ENCODE data around the gene DBN1. TPM values are rescaled to one million over a fixed set of nuclear protein-coding genes. Genes with fewer than 3 reads are reported as not detected.

DBN1 gene
- total and polyA plus RNA-seq, 2 donors (not counting 3 experiments of a cell fraction or from before 2014, with no cell fraction given) = 198 to 336 TPM

GRCh38 chr5:177483042-177483441 is 9.6 kb upstream of the DBN1 start:
- Histone ChIP-seq H2AFZ (ENCODE audit: low read depth, low read length) (no peak overlapping the region), H3K4me1 (ENCODE audit: control insufficient read depth, extremely low read depth, insufficient read depth, low read length) (no peaks in the 10 kb centered on the region), H3K27ac (ENCODE audit: insufficient read depth, low read depth, low read length) (no peak overlapping the region), H3K4me3 (replicated peaks in 1 of 3; ENCODE audit: insufficient read depth in 1 of 3, low read depth in 1 of 3, low read length in 3 of 3) (no peak overlapping the region), H3K9me1 (replicated peaks; ENCODE audit: control insufficient read depth, extremely low read depth, insufficient read depth, low read length) (no peaks in the 10 kb centered on the region), H3K9me3 (replicated peaks; ENCODE audit: control insufficient read depth, insufficient read depth, low read length) (no peaks in the 10 kb centered on the region), H3K36me3 (ENCODE audit: control insufficient read depth in 2 of 2, extremely low read depth in 1 of 2, insufficient read depth in 2 of 2, low read length in 2 of 2) (peaks cover 11 to 44% of the 10 kb centered on the region in 2 experiments), H3K79me2 (ENCODE audit: control insufficient read depth, insufficient read depth, low read length) (peaks cover 4% of the 10 kb centered on the region), H4K20me1 (replicated peaks; ENCODE audit: control insufficient read depth, extremely low read depth, insufficient read depth, low read length) (no peaks in the 10 kb centered on the region), H3K27me3 (ENCODE audit: control insufficient read depth in 2 of 2, insufficient read depth in 2 of 2, low read length in 2 of 2) (no peaks in the 10 kb centered on the region), H3K4me2 (ENCODE audit: insufficient read depth, low read length) (no peak overlapping the region), H3K9ac (replicated peaks; ENCODE audit: extremely low read depth, insufficient read depth, low read length) (no peak overlapping the region)
- FAIRE-seq (no peak), DNase-seq (ENCODE audit: low read depth, low spot score) (no peak)
- intact Hi-C loops (cut with micrococcal nuclease) (no loop called here), dilution Hi-C loops (cut with MboI; ENCODE audit: extremely low pct_ligation_motif_present, low sequenced_read_pairs) (no loop called here)
- no TSS peak for BruUV-seq (replicated peaks)
- ChIA-PET POLR2A (no interaction called here), CTCF (no interaction called here)
- TF ChIP-seq POLR2AphosphoS5 (IDR thresholded peaks at IDR 0.05; ENCODE audit: insufficient read depth, low read depth, low read length) (no peak), MYC (IDR thresholded peaks at IDR 0.05; ENCODE audit: low read depth, low read length) (no peak), JUN (IDR thresholded peaks at IDR 0.05; ENCODE audit: borderline replicate concordance, insufficient read depth, insufficient read length, low read depth) (no peak)

GRCh38 chr5:177482359-177482795 is 8.9 kb upstream of the DBN1 start:
- Histone ChIP-seq H2AFZ (ENCODE audit: low read depth, low read length) (no peak overlapping the region), H3K9me1 (replicated peaks; ENCODE audit: control insufficient read depth, extremely low read depth, insufficient read depth, low read length) (no peaks in the 10 kb centered on the region), H3K9ac (replicated peaks; ENCODE audit: extremely low read depth, insufficient read depth, low read length) (no peak overlapping the region), H3K36me3 (ENCODE audit: control insufficient read depth in 2 of 2, extremely low read depth in 1 of 2, insufficient read depth in 2 of 2, low read length in 2 of 2) (peaks cover 6 to 37% of the 10 kb centered on the region in 2 experiments), H4K20me1 (replicated peaks; ENCODE audit: control insufficient read depth, extremely low read depth, insufficient read depth, low read length) (no peaks in the 10 kb centered on the region), H3K27me3 (ENCODE audit: control insufficient read depth in 2 of 2, insufficient read depth in 2 of 2, low read length in 2 of 2) (no peaks in the 10 kb centered on the region), H3K27ac (ENCODE audit: insufficient read depth, low read depth, low read length) (no peak overlapping the region), H3K9me3 (replicated peaks; ENCODE audit: control insufficient read depth, insufficient read depth, low read length) (no peaks in the 10 kb centered on the region), H3K4me1 (ENCODE audit: control insufficient read depth, extremely low read depth, insufficient read depth, low read length) (no peaks in the 10 kb centered on the region), H3K79me2 (ENCODE audit: control insufficient read depth, insufficient read depth, low read length) (no peaks in the 10 kb centered on the region), H3K4me3 (replicated peaks in 1 of 3; ENCODE audit: insufficient read depth in 1 of 3, low read depth in 1 of 3, low read length in 3 of 3) (no peak overlapping the region), H3K4me2 (ENCODE audit: insufficient read depth, low read length) (no peak overlapping the region)
- intact Hi-C loops (cut with micrococcal nuclease) (no loop called here), dilution Hi-C loops (cut with MboI; ENCODE audit: extremely low pct_ligation_motif_present, low sequenced_read_pairs) (no loop called here)
- no peak for TF ChIP-seq MYC (IDR thresholded peaks at IDR 0.05; ENCODE audit: low read depth, low read length)
- TF ChIP-seq POLR2AphosphoS5 (IDR thresholded peaks at IDR 0.05; ENCODE audit: insufficient read depth, low read depth, low read length) = peak; percentile 72
- peak; percentile 54 for TF ChIP-seq POLR2A (IDR thresholded peaks at IDR 0.05; ENCODE audit: low read depth, low read length)
- no peak for TF ChIP-seq EZH2 (IDR thresholded peaks at IDR 0.05; ENCODE audit: borderline replicate concordance, low read depth, low read length, severe bottlenecking)
- TF ChIP-seq FOS (IDR thresholded peaks at IDR 0.05; ENCODE audit: borderline replicate concordance, insufficient read depth, low read length) = no peak
- POLR2A ChIA-PET = no interaction called here
- BruUV-seq (replicated peaks) = no TSS peak
- FAIRE-seq (no peak), DNase-seq (ENCODE audit: low read depth, low spot score) (no peak)
- CTCF ChIA-PET = no interaction called here
